ENCODE results near the gene FAM174B. TPM values are rescaled to one million over a fixed set of nuclear protein-coding genes. Genes with fewer than 3 reads are reported as not detected.

FAM174B gene
- total and polyA plus RNA-seq, 2 donors (not counting 1 experiment from before 2014, with no cell fraction given), result 0.03 to 1.9 TPM

DNA sequence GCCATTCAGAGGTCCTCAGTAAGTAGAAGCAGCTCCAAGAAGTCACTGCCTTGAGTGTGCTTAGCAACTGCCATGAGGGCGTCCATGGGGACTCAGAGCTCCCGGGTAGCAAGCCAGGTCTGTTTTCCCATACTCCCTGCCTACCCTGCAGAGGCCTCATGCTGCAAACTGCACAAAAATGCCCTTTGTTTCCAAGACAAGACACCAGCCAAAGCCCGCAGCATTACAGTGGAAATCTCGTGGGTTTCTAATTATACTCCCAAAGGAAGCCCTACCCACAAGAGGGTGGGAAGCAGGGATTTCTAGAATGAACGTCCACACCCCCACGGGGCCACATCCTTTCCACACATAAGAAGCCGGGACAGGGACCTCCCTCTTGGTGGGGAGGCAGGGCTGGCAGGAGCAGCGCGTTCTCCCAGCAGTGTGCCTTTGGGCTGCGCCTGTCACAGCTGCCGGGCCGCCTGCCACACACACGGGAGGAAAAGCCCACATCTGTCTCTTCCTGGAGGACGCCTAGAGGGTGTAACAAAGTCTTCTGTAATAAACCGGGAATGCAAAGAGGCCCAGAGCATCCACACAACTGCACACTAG lies 31.1 kb downstream of the FAM174B start:
- ATAC-seq (ENCODE audit: low read depth), result no peak
- Mint-ChIP-seq H3K4me1 (no peaks in the 10 kb centered on the region), H3K9me3 (ENCODE audit: insufficient read depth) (no peaks in the 10 kb centered on the region), H3K4me3 (no peak overlapping the region), H3K27ac (no peak overlapping the region), H3K27me3 (no peaks in the 10 kb centered on the region)
- POLR2A ChIA-PET, result no interaction called here
- no peaks in the 10 kb centered on the region for H3K4me1 ChIP-seq (ENCODE audit: control insufficient read depth in 2 of 2, insufficient read depth in 2 of 2, low read length in 2 of 2)
- no peak overlapping the region for H3K4me3 ChIP-seq (ENCODE audit: control extremely low read depth in 1 of 5, extremely low read depth in 1 of 5, insufficient read depth in 1 of 5, low read depth in 2 of 5, low read length in 4 of 5)
- H3K27me3 ChIP-seq (replicated peaks in 1 of 4; ENCODE audit: control extremely low read depth in 1 of 4, control insufficient read depth in 3 of 4, insufficient read depth in 4 of 4, low read length in 3 of 4), result no peaks in the 10 kb centered on the region
- WGBS (ENCODE audit: insufficient coverage), result 66% methylated on average over 11 of the region's 15 CpGs
- no peak overlapping the region for H3K9ac ChIP-seq (ENCODE audit: low read length)
- no peaks in the 10 kb centered on the region for H3K36me3 ChIP-seq (replicated peaks in 1 of 2; ENCODE audit: control extremely low read depth in 1 of 2, control insufficient read depth in 1 of 2, extremely low read depth in 1 of 2, insufficient read depth in 2 of 2, low read length in 1 of 2)
- H3K27ac ChIP-seq (ENCODE audit: low read length in 2 of 2), result no peak overlapping the region
- no peak overlapping the region for H3K4me2 ChIP-seq (replicated peaks; ENCODE audit: low read depth, low read length, poor library complexity, severe bottlenecking)
- H2AFZ ChIP-seq (ENCODE audit: insufficient read depth, low read depth, low read length, poor library complexity, severe bottlenecking), result no peak overlapping the region
- no peaks in the 10 kb centered on the region for H4K20me1 ChIP-seq (ENCODE audit: control insufficient read depth, insufficient read depth, low read length, poor library complexity, severe bottlenecking)
- DNase-seq, result no peak
- intact Hi-C loops (cut with micrococcal nuclease), result no loop called here
- no peak for TF ChIP-seq EZH2 (IDR thresholded peaks at IDR 0.05; ENCODE audit: borderline replicate concordance, insufficient read depth, low read depth, low read length, poor library complexity, severe bottlenecking)
- TF ChIP-seq, protein P1, sequence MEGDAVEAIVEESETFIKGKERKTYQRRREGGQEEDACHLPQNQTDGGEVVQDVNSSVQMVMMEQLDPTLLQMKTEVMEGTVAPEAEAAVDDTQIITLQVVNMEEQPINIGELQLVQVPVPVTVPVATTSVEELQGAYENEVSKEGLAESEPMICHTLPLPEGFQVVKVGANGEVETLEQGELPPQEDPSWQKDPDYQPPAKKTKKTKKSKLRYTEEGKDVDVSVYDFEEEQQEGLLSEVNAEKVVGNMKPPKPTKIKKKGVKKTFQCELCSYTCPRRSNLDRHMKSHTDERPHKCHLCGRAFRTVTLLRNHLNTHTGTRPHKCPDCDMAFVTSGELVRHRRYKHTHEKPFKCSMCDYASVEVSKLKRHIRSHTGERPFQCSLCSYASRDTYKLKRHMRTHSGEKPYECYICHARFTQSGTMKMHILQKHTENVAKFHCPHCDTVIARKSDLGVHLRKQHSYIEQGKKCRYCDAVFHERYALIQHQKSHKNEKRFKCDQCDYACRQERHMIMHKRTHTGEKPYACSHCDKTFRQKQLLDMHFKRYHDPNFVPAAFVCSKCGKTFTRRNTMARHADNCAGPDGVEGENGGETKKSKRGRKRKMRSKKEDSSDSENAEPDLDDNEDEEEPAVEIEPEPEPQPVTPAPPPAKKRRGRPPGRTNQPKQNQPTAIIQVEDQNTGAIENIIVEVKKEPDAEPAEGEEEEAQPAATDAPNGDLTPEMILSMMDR (IDR thresholded peaks at IDR 0.05), result no peak
- CTCF ChIA-PET, result no interaction called here
- no peaks in the 10 kb centered on the region for H3K9me3 ChIP-seq (ENCODE audit: control extremely low read depth in 1 of 3, control insufficient read depth in 2 of 3, insufficient read depth in 1 of 3, low read length in 2 of 3)
- no peaks in the 10 kb centered on the region for H3K79me2 ChIP-seq (ENCODE audit: control insufficient read depth, insufficient read depth, low read length)

DNA sequence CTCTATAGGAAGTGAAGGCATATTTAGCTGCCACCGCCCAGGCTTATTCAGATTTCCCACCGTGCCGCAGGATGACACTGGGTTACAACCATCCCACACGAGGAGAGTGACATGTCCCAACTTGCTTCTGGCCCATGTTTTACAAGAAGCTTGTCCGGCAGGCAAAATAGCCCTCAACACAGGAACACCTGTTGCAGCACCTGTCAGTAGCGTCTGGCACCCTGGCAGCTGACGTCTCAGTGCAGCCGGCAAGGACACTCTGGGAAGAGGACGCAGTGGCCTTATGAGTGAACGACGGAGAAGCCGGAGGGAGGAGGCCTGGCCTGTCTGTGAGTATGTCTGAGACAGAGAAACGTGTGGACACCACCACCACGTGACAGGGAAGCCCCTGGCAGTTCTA lies 32.1 kb downstream of the FAM174B start:
- Histone ChIP-seq H3K4me1 (ENCODE audit: control insufficient read depth in 2 of 2, insufficient read depth in 2 of 2, low read length in 2 of 2) (no peaks in the 10 kb centered on the region), H3K9ac (ENCODE audit: low read length) (no peak overlapping the region), H3K27ac (ENCODE audit: low read length in 2 of 2) (no peak overlapping the region), H3K36me3 (replicated peaks in 1 of 2; ENCODE audit: control extremely low read depth in 1 of 2, control insufficient read depth in 1 of 2, extremely low read depth in 1 of 2, insufficient read depth in 2 of 2, low read length in 1 of 2) (no peaks in the 10 kb centered on the region), H4K20me1 (ENCODE audit: control insufficient read depth, insufficient read depth, low read length, poor library complexity, severe bottlenecking) (no peaks in the 10 kb centered on the region), H3K4me3 (ENCODE audit: control extremely low read depth in 1 of 5, extremely low read depth in 1 of 5, insufficient read depth in 1 of 5, low read depth in 2 of 5, low read length in 4 of 5) (no peak overlapping the region), H3K4me2 (replicated peaks; ENCODE audit: low read depth, low read length, poor library complexity, severe bottlenecking) (no peak overlapping the region), H3K27me3 (replicated peaks in 1 of 4; ENCODE audit: control extremely low read depth in 1 of 4, control insufficient read depth in 3 of 4, insufficient read depth in 4 of 4, low read length in 3 of 4) (no peaks in the 10 kb centered on the region), H3K9me3 (ENCODE audit: control extremely low read depth in 1 of 3, control insufficient read depth in 2 of 3, insufficient read depth in 1 of 3, low read length in 2 of 3) (no peaks in the 10 kb centered on the region), H3K79me2 (ENCODE audit: control insufficient read depth, insufficient read depth, low read length) (no peaks in the 10 kb centered on the region), H2AFZ (ENCODE audit: insufficient read depth, low read depth, low read length, poor library complexity, severe bottlenecking) (no peak overlapping the region)
- 94% methylated on average over 12 of the region's 14 CpGs for WGBS (ENCODE audit: insufficient coverage)
- no peak for TF ChIP-seq EZH2 (IDR thresholded peaks at IDR 0.05; ENCODE audit: borderline replicate concordance, insufficient read depth, low read depth, low read length, poor library complexity, severe bottlenecking)
- TF ChIP-seq, protein P1 (IDR thresholded peaks at IDR 0.05), result no peak
- intact Hi-C loops (cut with micrococcal nuclease), result no loop called here
- POLR2A ChIA-PET, result no interaction called here
- ATAC-seq (ENCODE audit: low read depth), result no peak
- DNase-seq, result no peak
- Mint-ChIP-seq H3K27me3 (no peaks in the 10 kb centered on the region), H3K4me3 (no peak overlapping the region), H3K4me1 (no peaks in the 10 kb centered on the region), H3K27ac (no peak overlapping the region), H3K9me3 (ENCODE audit: insufficient read depth) (no peaks in the 10 kb centered on the region)
- CTCF ChIA-PET, result no interaction called here
